Left lung (tissue), 10 donors: ENCODE measurements around the gene SPTBN5. TPM values are rescaled to one million over a fixed set of nuclear protein-coding genes. Genes with fewer than 3 reads are reported as not detected.

Experiments used
- ATAC-seq: fragments of 200-7000 bp; cut with Tn5 transposase; one replicate; pipeline ENCODE4 v1.9.1; 2020; ENCODE audit warnings: moderate library complexity
- DNase-seq, 4 donors: peaks; one replicate each; pipeline ENCODE4 v3.0.0-alpha.2; 2013 to 2020
- H3K27ac ChIP-seq, 2 donors: fragments of 200-600 bp; sonication (generic) in 1 of 2; one replicate each; pipeline versions ENCODE4 v1.5.0 to v1.8.0; 2020 to 2021
- H3K27me3 ChIP-seq, 2 donors: fragments of 200-600 bp; sonication (generic) in 1 of 2; one replicate each; pipeline versions ENCODE4 v1.5.0 to v1.8.0; 2020 to 2021
- H3K36me3 ChIP-seq, 2 donors: fragments of 200-600 bp; sonication (generic) in 1 of 2; one replicate each; pipeline versions ENCODE4 v1.5.0 to v1.8.0; 2020 to 2021
- H3K4me1 ChIP-seq, 2 donors: fragments of 200-600 bp; one replicate each; pipeline ENCODE4 v1.8.0; 2021
- H3K4me3 ChIP-seq, 2 donors: fragments of 200-600 bp; sonication (generic) in 1 of 2; one replicate each; pipeline versions ENCODE4 v1.5.0 to v1.8.0; 2020 to 2021; ENCODE audit warnings: mild to moderate bottlenecking in 1 of 2
- H3K9me3 ChIP-seq, 2 donors: fragments of 200-600 bp; sonication (generic) in 1 of 2; one replicate each; pipeline versions ENCODE4 v1.5.0 to v1.8.0; 2020 to 2021
- CTCF ChIP-seq, 2 donors: fragments of 200-600 bp; sonication (generic) in 1 of 2; IDR thresholded peaks; one replicate each; pipeline versions ENCODE4 v1.5.0 to v1.8.0; 2021; ENCODE audit warnings: antibody characterized with exemption in 2 of 2
- intact Hi-C, 2 donors: fragments of 100-400 bp; cut with DNase I; formaldehyde crosslinking; loops; one replicate each; pipeline versions ENCODE4 v1.11.2 to v1.14.2; 2022
- polyA plus RNA-seq, 6 donors: library from polyadenylated mRNA; unstranded; fragments of 120-200 nt; gene quantifications; one replicate each; pipeline ENCODE4 v1.2.1, GENCODE V29; 2013; ENCODE audit not compliant: insufficient read length in 6 of 6
- total RNA-seq, 2 donors: library from RNA; stranded (reverse); fragmentation: NEBNext Ultra II Directional; extraction: Animal tissue kit (Norgen Biotek cat#: 25700); gene quantifications; one replicate each; pipeline ENCODE4 v1.2.1, GENCODE V29; 2021
- donor health status: DM: no; HTN: yes; CAD: no.
- donor health status: DM: no; HTN: no; CAD: no.

The SPTBN5 gene
- total and polyA plus RNA-seq, 8 donors: 0.67 to 4.8 (median 1.3) TPM

DNA sequence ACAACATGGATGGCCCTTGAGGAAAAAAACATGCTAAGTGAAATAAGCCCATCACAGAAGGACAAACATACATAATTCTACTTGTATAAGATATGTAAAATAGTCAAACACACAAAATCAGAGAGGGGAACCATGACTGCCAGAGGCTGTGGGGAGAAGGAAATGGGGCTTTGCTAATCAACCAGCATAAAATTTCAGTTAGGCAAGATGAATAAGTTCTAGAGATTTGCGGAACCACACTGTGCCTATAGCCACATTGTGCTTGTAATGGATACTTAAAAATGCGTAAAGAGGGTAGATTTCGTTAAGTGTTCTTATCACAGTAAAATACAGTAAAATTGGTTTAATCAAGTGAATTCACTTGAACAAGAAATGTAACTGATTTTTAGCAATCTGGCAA is 33.7 kb upstream of the SPTBN5 start:
- H3K4me1 ChIP-seq: peaks cover 45 to 82% of the 10 kb centered on the region in 2 donors
- peak overlapping the region; percentile 49 to 62 for H3K27ac ChIP-seq
- intact Hi-C loops: no loop called here
- no peak for DNase-seq
- H3K9me3 ChIP-seq: no peaks in the 10 kb centered on the region
- ATAC-seq: peak; percentile 11
- H3K36me3 ChIP-seq: peaks cover 0 to 32% of the 10 kb centered on the region in 2 donors
- TF ChIP-seq CTCF (IDR thresholded peaks at IDR 0.05): no peak
- no peaks in the 10 kb centered on the region for H3K27me3 ChIP-seq
- H3K4me3 ChIP-seq: no peak overlapping the region

DNA sequence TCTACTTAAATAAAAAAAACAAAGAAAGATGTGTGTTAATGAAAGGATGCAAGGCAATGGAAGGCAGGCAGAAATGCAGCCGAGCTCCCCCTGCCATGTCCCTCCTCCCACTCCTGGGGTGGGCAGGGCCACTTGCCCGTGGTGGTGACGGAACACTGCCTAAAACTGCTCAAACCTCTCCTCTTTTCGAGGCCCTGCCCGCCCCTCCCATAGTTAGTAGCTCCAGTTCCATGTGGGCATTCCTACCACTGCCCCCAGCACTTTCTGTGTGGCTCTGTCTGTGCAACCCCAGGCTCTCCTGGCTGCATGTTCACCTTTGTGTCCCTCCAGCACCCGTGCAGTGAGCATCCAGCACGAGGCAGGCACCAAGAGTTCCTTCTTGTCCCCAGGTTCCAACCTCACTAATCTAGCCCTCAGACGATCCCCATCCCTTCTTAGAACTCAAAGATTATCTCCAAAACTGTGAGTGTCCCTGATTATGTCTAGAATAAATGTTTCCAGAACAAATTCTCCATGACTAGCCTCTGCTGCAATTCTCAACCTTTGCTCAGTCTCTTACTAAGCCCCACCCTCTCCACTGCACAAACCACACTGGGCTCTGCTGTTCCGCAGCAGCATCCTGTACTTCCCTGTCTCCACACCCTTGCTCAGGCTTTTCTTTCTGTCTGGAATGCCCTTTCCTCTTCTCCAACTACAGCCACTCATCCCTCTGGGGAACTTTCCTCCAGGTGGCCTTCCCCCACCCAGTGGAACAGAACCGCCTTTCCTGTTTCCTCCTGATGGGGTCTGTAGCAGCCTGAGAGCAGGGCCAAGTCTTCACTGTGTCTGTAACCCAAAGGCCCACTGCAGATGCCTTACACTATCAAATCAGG is 32.6 kb upstream of the SPTBN5 start:
- no peak for TF ChIP-seq CTCF (IDR thresholded peaks at IDR 0.05)
- DNase-seq: no peak
- ATAC-seq: peak; percentile 60
- Histone ChIP-seq H3K27ac (peak overlapping the region in 1 of 2 donors; percentile 68), H3K4me3 (no peak overlapping the region), H3K27me3 (no peaks in the 10 kb centered on the region), H3K36me3 (peaks cover 0 to 32% of the 10 kb centered on the region in 2 donors), H3K4me1 (peaks cover 45 to 82% of the 10 kb centered on the region in 2 donors), H3K9me3 (no peaks in the 10 kb centered on the region)
- intact Hi-C loops: no loop called here

DNA sequence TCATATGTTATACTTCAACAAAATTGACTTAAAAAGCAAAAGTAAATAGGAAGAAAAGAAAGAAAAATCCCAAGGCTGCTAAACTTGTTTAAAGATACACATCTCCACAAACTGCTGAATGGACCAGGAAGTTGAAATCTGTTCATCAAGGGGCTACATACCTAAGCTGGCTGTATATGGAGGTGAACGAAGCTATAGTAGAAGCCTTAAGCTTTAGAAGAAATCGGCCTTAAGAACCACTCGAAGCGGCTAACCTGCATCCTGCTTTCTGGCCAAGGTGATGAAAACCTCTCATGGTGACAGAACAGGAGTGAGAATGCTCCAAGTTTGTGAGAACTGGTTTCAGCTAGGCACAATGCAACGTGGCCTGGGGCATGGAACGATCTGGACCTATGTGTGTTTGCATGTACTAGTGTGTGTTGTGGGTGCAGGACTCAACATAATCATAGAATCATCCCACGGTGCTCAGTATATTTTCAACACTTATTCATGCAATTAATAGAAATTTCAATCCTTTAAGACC is 31.3 kb upstream of the SPTBN5 start:
- intact Hi-C loops: no loop called here
- Histone ChIP-seq H3K36me3 (peaks cover 0 to 32% of the 10 kb centered on the region in 2 donors), H3K4me1 (peaks cover 45 to 77% of the 10 kb centered on the region in 2 donors), H3K27me3 (no peaks in the 10 kb centered on the region), H3K9me3 (no peaks in the 10 kb centered on the region), H3K4me3 (no peak overlapping the region), H3K27ac (no peak overlapping the region)
- ATAC-seq (no peak), DNase-seq (peak in 1 of 4 donors; percentile 55)
- no peak for TF ChIP-seq CTCF (IDR thresholded peaks at IDR 0.05)

DNA sequence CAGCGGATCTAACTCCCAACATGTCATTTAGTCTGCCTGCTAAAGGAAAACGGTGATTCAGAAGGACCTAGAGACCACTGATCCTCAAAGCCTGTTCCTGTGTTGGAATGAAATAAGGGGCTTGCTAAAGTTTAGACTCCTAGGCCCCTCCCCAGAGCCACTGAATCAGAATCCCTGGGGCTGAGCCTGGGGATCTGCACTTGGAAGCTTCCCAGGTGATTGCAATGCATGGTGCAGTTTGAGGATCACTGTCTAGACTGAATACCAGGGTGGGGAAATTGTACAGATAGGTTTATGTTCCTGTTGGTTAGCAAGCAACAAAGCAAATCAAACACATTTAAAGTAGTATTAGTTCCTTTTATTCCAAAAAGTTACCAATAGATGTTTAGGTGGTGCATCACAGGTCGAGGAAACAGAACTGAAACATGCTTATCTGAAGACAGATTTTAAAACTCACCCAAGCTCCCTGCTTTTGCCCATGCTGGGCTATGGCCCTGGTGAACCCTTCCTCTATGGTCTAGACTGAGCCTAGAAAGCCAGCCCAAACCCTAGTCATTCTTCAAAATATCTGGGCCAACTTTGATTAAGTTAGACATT is 29.6 kb upstream of the SPTBN5 start:
- H3K27ac ChIP-seq: no peak overlapping the region
- H3K4me1 ChIP-seq: peaks cover 28 to 67% of the 10 kb centered on the region in 2 donors
- no peak for DNase-seq
- peaks cover 0 to 43% of the 10 kb centered on the region in 2 donors for H3K36me3 ChIP-seq
- no peaks in the 10 kb centered on the region for H3K27me3 ChIP-seq
- ATAC-seq: no peak
- intact Hi-C loops: no loop called here
- no peak overlapping the region for H3K4me3 ChIP-seq
- H3K9me3 ChIP-seq: no peaks in the 10 kb centered on the region
- TF ChIP-seq CTCF (IDR thresholded peaks at IDR 0.05): no peak

DNA sequence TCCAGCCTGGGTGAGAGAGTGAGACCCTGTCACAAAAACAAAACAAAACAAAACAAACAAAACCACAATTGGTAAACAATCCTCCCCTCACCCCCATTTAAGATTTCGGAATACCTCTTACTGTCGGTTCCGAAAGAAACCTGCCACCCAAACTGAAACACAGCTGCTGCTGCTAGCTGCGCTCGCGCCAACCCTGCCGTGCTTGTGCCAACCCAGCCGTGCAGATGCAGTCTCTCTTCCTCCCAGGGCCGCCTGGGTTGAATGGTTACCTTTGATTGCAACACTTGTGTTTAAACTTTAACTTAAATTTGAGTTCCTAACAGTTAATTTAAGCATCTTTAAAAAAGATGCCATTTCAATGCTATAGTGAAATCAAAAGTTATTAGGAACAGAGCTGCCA is 28.5 kb upstream of the SPTBN5 start:
- peaks cover 0 to 54% of the 10 kb centered on the region in 2 donors for H3K36me3 ChIP-seq

More for the DNA sequence above, 28.5 kb upstream of the SPTBN5 start:
- H3K9me3 ChIP-seq: no peaks in the 10 kb centered on the region
- H3K27ac ChIP-seq: no peak overlapping the region
- no peak overlapping the region for H3K4me3 ChIP-seq
- no peak for ATAC-seq
- TF ChIP-seq CTCF (IDR thresholded peaks at IDR 0.05): no peak
- peaks cover 24 to 67% of the 10 kb centered on the region in 2 donors for H3K4me1 ChIP-seq
- no peak for DNase-seq
- intact Hi-C loops: no loop called here
- H3K27me3 ChIP-seq: no peaks in the 10 kb centered on the region
